Common myeloid progenitor, CD34-positive (primary cell): ENCODE measurements around the gene PLXNB1. TPM values are rescaled to one million over a fixed set of nuclear protein-coding genes. Genes with fewer than 3 reads are reported as not detected.

ENCODE experiments used
- CTCF ChIA-PET: fragments of 350-600 bp; sonication (Branson Sonifier 250); formaldehyde crosslinking; loops from one replicate; lab custom pipeline; 2021; ENCODE audit warnings: antibody characterized with exemption; lab: Charles Lee
- POLR2A ChIA-PET: fragments of 350-600 bp; sonication (Branson Sonifier 250); formaldehyde crosslinking; loops from one replicate; lab custom pipeline; 2021; ENCODE audit warnings: antibody characterized with exemption; lab: Charles Lee
- DNase-seq, 3 donors: peaks; one replicate each; pipeline versions ENCODE4 v3.0.0 to v3.0.0-alpha.2; 2013
- H3K27ac ChIP-seq, 2 experiments: 1 replicate in 1 of 2; 2 replicates in 1 of 2; pipeline ENCODE4 v1.7.0; 2013; ENCODE audit warnings: inconsistent platforms in 2 of 2, low read length in 2 of 2, mild to moderate bottlenecking in 2 of 2, low read depth in 1 of 2, moderate library complexity in 1 of 2; ENCODE audit not compliant: severe bottlenecking in 2 of 2, insufficient read depth in 1 of 2, poor library complexity in 1 of 2
- H3K27me3 ChIP-seq, 5 experiments: replicated peaks in 2 of 5; 1 replicate in 3 of 5; 2 replicates in 2 of 5; pipeline versions ENCODE4 v1.6.1 to v1.7.0; 2013; ENCODE audit warnings: low read length in 4 of 5, mild to moderate bottlenecking in 2 of 5, moderate library complexity in 2 of 5, inconsistent platforms in 1 of 5; ENCODE audit not compliant: insufficient read depth in 5 of 5, control insufficient read depth in 4 of 5
- H3K36me3 ChIP-seq, 4 experiments: 1 replicate in 2 of 4; 2 replicates in 2 of 4; pipeline versions ENCODE4 v1.6.1 to v1.7.0; 2013; ENCODE audit warnings: low read length in 3 of 4, control low read depth in 1 of 4, mild to moderate bottlenecking in 1 of 4; ENCODE audit not compliant: control insufficient read depth in 4 of 4, insufficient read depth in 4 of 4
- H3K4me1 ChIP-seq, 4 experiments: 1 replicate in 3 of 4; 2 replicates in 1 of 4; pipeline versions ENCODE4 v1.6.1 to v1.7.1; 2013; ENCODE audit warnings: low read length in 3 of 4, mild to moderate bottlenecking in 3 of 4, control low read depth in 1 of 4, inconsistent platforms in 1 of 4, moderate library complexity in 1 of 4; ENCODE audit not compliant: control insufficient read depth in 4 of 4, insufficient read depth in 4 of 4; ENCODE audit errors: control extremely low read depth in 1 of 4
- H3K4me3 ChIP-seq, 7 experiments: 1 replicate in 4 of 7; 2 replicates in 3 of 7; pipeline versions ENCODE4 v1.5.1 to v1.7.0; 2013; ENCODE audit warnings: mild to moderate bottlenecking in 7 of 7, low read length in 6 of 7, moderate library complexity in 6 of 7, inconsistent platforms in 2 of 7, low read depth in 2 of 7, control low read depth in 1 of 7; ENCODE audit not compliant: insufficient read depth in 4 of 7, control insufficient read depth in 1 of 7; ENCODE audit errors: extremely low read depth in 1 of 7
- H3K9me3 ChIP-seq, 5 experiments: 1 replicate in 4 of 5; 2 replicates in 1 of 5; pipeline versions ENCODE4 v1.6.1 to v1.7.1; 2013; ENCODE audit warnings: low read length in 4 of 5, mild to moderate bottlenecking in 2 of 5, inconsistent platforms in 1 of 5, low read depth in 1 of 5, moderate library complexity in 1 of 5; ENCODE audit not compliant: control insufficient read depth in 4 of 5, insufficient read depth in 2 of 5; ENCODE audit errors: control extremely low read depth in 1 of 5
- WGBS: methylation state at CpG from one replicate; pipeline ENCODE4 v1.1.5; 2013; ENCODE audit not compliant: insufficient coverage; 5-methylcytosine and 5-hydroxymethylcytosine counted together
- polyA plus RNA-seq: library from polyadenylated mRNA; unstranded; fragments of 120-200 nt; gene quantifications from one replicate; pipeline ENCODE4 v1.2.1, GENCODE V29; 2013

The PLXNB1 gene
- polyA plus RNA-seq = 16.5 TPM

DNA sequence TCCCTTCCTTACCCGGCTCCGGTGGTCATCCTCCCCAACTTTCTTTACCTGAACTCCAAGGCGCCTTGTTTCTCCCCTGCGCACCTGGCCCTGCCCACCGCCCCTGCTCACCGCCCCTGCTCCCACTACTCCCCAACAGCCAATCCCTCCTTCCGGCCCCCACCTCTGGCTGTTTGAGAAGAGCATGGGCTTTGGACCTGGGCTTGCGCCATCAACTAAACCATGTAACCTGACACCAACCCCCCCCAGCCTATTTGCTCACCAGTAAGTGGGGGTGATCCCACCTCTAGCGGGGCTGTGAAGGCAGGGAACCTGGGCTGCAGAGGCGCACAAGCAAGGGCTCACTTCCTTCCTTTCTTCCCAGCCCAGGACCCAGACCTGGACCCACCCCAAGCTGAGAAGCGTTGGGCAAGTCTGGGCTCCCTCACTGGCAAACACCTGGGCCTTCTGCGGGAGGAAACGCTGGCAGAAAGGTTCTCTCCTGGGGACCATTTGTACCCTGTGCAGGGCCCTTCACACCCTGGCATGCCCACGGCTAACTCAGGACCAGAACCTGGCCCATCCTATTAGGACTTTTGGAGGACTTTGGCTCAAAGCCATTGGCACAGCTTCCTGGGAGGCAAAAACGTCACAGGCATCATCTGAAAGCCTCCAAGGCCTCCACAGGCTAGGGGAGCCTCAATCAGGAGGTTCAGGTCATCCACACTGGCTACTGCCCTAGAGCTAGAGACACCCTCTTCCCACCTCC lies at the start of gene PLXNB1:
TSS of gene PLXNB1 (minus strand) at position 127 of the 748 bp plus-strand sequence. CDS start 5,475 bp downstream, outside the sequence.
- no peak within 1 kb of the TSS for H3K27ac ChIP-seq
- H3K4me1 ChIP-seq = peaks cover 0 to 15% (median 12%) of the 10 kb centered on the region in 4 experiments

DNA sequence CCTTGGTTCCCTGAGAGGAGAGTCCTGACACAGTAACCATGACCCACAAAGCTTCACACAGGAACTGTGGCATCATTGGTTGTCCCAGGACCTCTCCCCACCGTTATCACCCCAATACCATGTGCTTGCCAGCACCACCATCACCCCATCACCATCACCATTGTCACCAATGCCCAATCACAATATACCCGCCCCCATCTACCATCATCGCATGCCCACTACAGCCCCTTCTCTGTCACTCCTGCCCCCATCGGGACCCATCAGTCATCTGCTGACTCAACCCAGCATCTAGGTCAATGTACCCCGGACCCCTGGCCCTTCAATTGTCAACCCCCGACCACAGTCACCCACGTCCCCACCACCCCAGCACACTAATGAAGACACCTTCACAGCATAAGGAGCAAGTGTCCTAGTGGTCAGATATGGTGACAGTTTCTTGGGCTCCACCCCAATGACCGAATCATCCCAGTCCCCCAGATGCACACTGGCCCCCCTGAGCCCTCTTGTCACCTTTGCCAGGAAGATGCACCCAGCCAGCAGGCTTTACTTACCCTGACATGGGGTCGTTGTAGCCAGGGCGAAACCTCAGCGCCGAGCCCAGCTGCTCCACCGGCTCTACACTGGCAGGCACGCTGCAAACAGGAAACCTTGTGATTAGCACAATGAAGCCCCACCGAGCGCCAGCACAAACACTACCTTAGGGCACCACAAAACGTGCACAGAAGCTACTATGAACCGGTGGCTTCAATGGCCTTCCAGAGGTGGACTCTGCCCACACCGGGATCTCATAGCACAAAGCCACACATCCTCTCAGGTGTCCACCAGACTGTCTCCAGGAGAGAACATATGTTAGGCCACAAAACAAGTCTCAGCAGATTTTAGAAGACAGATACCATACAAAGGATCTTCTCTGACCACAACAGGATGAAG lies 49.0 kb upstream of the PLXNB1 start:
- peak; percentile 22 to 84 (median 73) for DNase-seq
- Histone ChIP-seq H3K27ac (no peak overlapping the region), H3K27me3 (no peaks in the 10 kb centered on the region), H3K9me3 (no peaks in the 10 kb centered on the region), H3K36me3 (no peaks in the 10 kb centered on the region), H3K4me1 (peaks cover 0 to 19% (median 11%) of the 10 kb centered on the region in 4 experiments), H3K4me3 (peak overlapping the region in 1 of 7 experiments; percentile 30)
- ChIA-PET POLR2A (no interaction called here), CTCF (interaction anchor here (1.0 to 1.1 kb wide), 2 partner anchors 30 to 41 kb away, joined by 3 read pairs; no protein-coding TSS in a partner anchor)
- 75% methylated on average over 16 of the region's 19 CpGs for WGBS

More for the DNA sequence above, at the start of gene PLXNB1:
- Histone ChIP-seq H3K36me3 (peaks cover 2 to 38% (median 14%) of the 10 kb centered on the region in 4 experiments), H3K9me3 (no peaks in the 10 kb centered on the region), H3K4me3 (peak within 1 kb of the TSS; percentile 51 to 83 (median 59)), H3K27me3 (peaks cover 0 to 9% (median 3%) of the 10 kb centered on the region in 5 experiments)
- 21% methylated on average over 14 of the region's 15 CpGs for WGBS
- CTCF ChIA-PET = interaction anchor here (0.8 to 9.8 kb wide), 6 partner anchors 17 to 189 kb away, joined by 3 to 164 read pairs (median 4); no protein-coding TSS in a partner anchor
- POLR2A ChIA-PET = interaction anchor here (1.0 kb wide), 1 partner anchor 16 kb away, joined by 3 read pairs; no protein-coding TSS in a partner anchor
- peak; percentile 14 to 73 (median 67) for DNase-seq

DNA sequence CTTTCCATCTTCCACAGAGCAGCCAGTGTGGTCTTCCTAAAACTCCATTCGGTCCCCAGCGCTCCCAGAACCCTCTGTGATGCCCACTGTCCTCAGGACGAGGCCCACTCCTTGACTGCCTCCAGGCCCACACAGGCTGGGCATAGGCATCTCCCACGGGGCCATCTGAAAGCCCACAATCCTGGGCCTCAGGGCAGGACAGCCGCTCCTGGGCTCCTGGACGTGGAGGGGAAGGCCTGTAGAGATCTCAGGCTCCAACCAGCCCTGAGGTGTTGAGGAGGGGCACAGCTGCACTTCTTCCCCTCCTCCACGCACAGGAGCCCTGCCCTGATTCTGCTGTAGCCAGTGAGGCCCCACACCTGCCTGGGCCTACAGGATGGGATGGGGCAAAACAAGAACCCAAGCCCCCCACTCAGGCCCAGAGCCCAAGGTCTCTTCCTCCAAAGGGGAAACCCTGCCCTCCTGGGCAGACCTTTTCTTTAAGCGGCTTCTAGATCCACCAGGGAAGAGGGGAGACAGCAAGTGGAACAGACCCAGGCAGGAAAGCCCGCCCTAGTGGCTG lies 48.2 kb upstream of the PLXNB1 start:
- Histone ChIP-seq H3K27me3 (no peaks in the 10 kb centered on the region), H3K27ac (no peak overlapping the region), H3K9me3 (no peaks in the 10 kb centered on the region), H3K36me3 (no peaks in the 10 kb centered on the region), H3K4me3 (no peak overlapping the region), H3K4me1 (peaks cover 0 to 28% (median 16%) of the 10 kb centered on the region in 4 experiments)
- 99% methylated on average over 6 of the region's 9 CpGs for WGBS
- no peak for DNase-seq
- CTCF ChIA-PET = no interaction called here
- POLR2A ChIA-PET = no interaction called here

- ChIA-PET CTCF (interaction anchor here (0.9 to 6.1 kb wide), 2 partner anchors 30 to 31 kb away, joined by 5 to 44 read pairs; partner anchors contain the start of gene SHISA5), POLR2A (interaction anchor here (0.6 to 0.7 kb wide), 2 partner anchors 18 to 32 kb away, joined by 4 to 5 read pairs; no protein-coding TSS in a partner anchor)
- Histone ChIP-seq H3K4me3 (no peak overlapping the region), H3K27ac (no peak overlapping the region), H3K4me1 (peaks cover 0 to 39% (median 27%) of the 10 kb centered on the region in 4 experiments), H3K9me3 (no peaks in the 10 kb centered on the region), H3K36me3 (no peaks in the 10 kb centered on the region), H3K27me3 (no peaks in the 10 kb centered on the region)
- DNase-seq = no peak
- WGBS = 97% methylated on average over 9 of the region's 9 CpGs
These were observed 46.7 kb upstream of the PLXNB1 start for GRCh38 chr3:48476426-48477053.

GRCh38 chr3:48475188-48475587 lies 45.3 kb upstream of the PLXNB1 start:
- ChIA-PET CTCF (interaction anchor here (1.0 to 6.1 kb wide), 2 partner anchors 31 to 39 kb away, joined by 4 to 44 read pairs; partner anchors contain the start of gene SHISA5), POLR2A (no interaction called here)
- no peaks in the 10 kb centered on the region for H3K27me3 ChIP-seq
- 97% methylated on average over 9 of the region's 11 CpGs for WGBS
- peaks cover 0 to 3% (median under 1%) of the 10 kb centered on the region in 4 experiments for H3K36me3 ChIP-seq
- H3K9me3 ChIP-seq = no peaks in the 10 kb centered on the region
- H3K4me1 ChIP-seq = peaks cover 0 to 47% (median 34%) of the 10 kb centered on the region in 4 experiments
- H3K27ac ChIP-seq = no peak overlapping the region
- DNase-seq = no peak
- no peak overlapping the region for H3K4me3 ChIP-seq

DNA sequence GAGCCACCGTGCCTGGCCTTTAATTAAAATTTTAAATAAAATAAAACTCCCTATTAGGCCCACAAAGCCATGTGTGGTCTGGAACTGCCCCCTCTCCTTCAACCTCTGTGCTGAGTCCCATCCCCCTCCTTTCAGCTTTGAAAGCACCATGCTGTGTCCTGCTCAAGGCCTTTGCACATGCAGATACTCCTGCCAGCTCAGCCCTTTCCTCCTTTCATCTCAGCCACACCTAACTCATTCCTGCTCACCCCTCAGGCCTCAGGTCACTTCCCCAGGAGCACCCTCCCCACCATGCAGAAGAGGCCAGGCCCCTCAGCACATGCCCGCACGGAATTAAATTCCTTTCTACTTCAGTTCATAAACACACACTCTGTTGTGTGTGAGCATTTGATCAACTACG lies 44.7 kb upstream of the PLXNB1 start:
- peaks cover 0 to 8% (median 6%) of the 10 kb centered on the region in 4 experiments for H3K36me3 ChIP-seq
- 100% methylated on average over 2 of the region's 4 CpGs for WGBS
- peaks cover 0 to 52% (median 39%) of the 10 kb centered on the region in 4 experiments for H3K4me1 ChIP-seq
- H3K9me3 ChIP-seq = no peaks in the 10 kb centered on the region
- no peak overlapping the region for H3K4me3 ChIP-seq
- ChIA-PET POLR2A (no interaction called here), CTCF (interaction anchor here (1.0 to 6.1 kb wide), 6 partner anchors 11 to 79 kb away, joined by 4 to 44 read pairs (median 6); partner anchors contain the start of gene SHISA5)
- no peaks in the 10 kb centered on the region for H3K27me3 ChIP-seq
- DNase-seq = no peak
- no peak overlapping the region for H3K27ac ChIP-seq
